Tibial nerve (tissue), 4 donors: ENCODE results near the gene MAP1B. TPM values are rescaled to one million over a fixed set of nuclear protein-coding genes. Genes with fewer than 3 reads are reported as not detected.

Source experiments
- DNase-seq, 2 donors: peaks; one replicate each; pipeline ENCODE4 v3.0.0-alpha.2; 2019; ENCODE audit warnings: low spot score in 2 of 2
- H3K27ac ChIP-seq, 4 donors: fragments of 200-600 bp; sonication (generic) in 3 of 4; one replicate each; pipeline ENCODE4 v1.5.1; 2017 to 2019; ENCODE audit warnings: mild to moderate bottlenecking in 1 of 4
- H3K27me3 ChIP-seq, 2 donors: fragments of 200-600 bp; sonication (generic) in 1 of 2; one replicate each; pipeline versions ENCODE4 v1.5.1 to v1.6.0; 2017 to 2019
- H3K36me3 ChIP-seq, 3 donors: fragments of 200-600 bp; sonication (generic); one replicate each; pipeline ENCODE4 v1.5.1; 2018 to 2019
- H3K4me1 ChIP-seq, 4 donors: fragments of 200-600 bp; sonication (generic) in 3 of 4; one replicate each; pipeline ENCODE4 v1.5.1; 2017 to 2019
- H3K4me3 ChIP-seq, 4 donors: fragments of 200-600 bp; sonication (generic) in 3 of 4; one replicate each; pipeline ENCODE4 v1.5.1; 2017 to 2019; ENCODE audit warnings: mild to moderate bottlenecking in 1 of 4, moderate library complexity in 1 of 4
- H3K9me3 ChIP-seq, 4 donors: fragments of 200-600 bp; sonication (generic) in 3 of 4; one replicate each; pipeline ENCODE4 v1.5.1; 2017 to 2019
- EP300 ChIP-seq, 2 donors: sonication (generic); formaldehyde crosslinking; IDR thresholded peaks; one replicate each; pipeline ENCODE4 v1.6.1; 2017; ENCODE audit warnings: antibody characterized with exemption in 2 of 2, mild to moderate bottlenecking in 1 of 2
- POLR2A ChIP-seq, 2 donors: fragments of 450-650 bp; IDR thresholded peaks; one replicate each; pipeline ENCODE4 v1.6.1; 2017; ENCODE audit warnings: antibody characterized with exemption in 2 of 2, mild to moderate bottlenecking in 2 of 2, moderate library complexity in 2 of 2
- WGBS, 2 donors: methylation state at CpG; one replicate each; pipeline ENCODE4 v1.1.5; 2018; 5-methylcytosine and 5-hydroxymethylcytosine counted together
- total RNA-seq, 4 donors: library from RNA; depleted of rRNA; stranded (reverse); fragments of >200 nt; gene quantifications; one replicate each; pipeline ENCODE4 v1.1.0, GENCODE V29; 2016
- TF ChIP-seq, protein P1 (sequence below), 5 experiments: fragments of 200-600 bp in 3 of 5; fragments of 450-650 bp in 2 of 5; sonication (generic) in 3 of 5; IDR thresholded peaks; one replicate each; pipeline ENCODE4 v1.5.1; 2016 to 2019; ENCODE audit warnings: antibody characterized with exemption in 5 of 5, mild to moderate bottlenecking in 3 of 5, moderate library complexity in 2 of 5

MAP1B gene
- total RNA-seq, 4 donors from 2014 or later = 223 to 587 (median 472) TPM

DNA sequence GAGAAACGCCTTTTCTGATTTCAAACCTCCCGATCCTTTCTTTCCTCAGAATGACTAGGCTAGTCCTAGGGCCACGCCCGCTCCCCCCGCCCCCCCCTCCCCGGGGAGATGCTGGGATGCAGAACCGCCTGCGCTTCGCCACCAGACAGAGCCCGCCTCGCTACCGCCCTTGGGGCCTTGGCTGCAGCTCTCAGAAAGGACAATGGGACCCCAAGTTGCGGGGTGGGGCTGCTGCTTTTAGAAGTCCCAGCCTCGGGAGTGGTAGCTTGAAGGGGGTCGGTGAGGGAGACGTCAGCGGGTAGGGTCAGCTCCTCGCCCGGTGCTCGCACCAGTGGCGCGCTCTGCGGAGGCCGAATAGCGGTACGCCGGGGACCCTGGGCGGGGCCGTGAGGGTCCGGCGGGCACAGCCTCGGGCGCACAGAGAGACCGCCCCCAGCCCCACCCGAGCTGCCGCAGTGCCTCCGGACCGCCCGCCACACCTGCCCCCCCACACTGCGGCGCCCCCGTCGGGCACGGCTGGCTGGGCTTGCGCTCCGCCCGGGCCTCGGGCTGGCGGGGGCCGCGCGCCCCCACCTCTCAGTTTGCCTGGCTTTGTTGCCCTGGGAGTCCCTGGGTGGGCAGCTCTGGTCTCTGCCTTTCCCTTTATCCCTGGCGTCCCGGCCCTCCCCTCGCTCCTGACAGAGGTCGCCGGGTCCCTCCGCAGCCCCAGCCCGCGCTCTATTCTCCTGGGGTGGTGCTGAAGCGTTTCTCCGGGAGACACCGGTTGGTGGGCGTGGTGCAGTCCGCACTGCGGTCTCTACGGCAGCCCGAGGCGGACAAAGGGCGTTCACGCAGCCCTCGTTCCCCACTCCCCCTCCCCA, 1.2 kb downstream of the MAP1B start:
- Histone ChIP-seq H3K4me3 (peak overlapping the region; percentile 51 to 94 (median 72)), H3K27ac (peak overlapping the region; percentile 74 to 94 (median 88)), H3K9me3 (peaks cover 0 to 9% (median 0%) of the 10 kb centered on the region in 4 donors), H3K4me1 (peaks cover 0 to 41% (median 4%) of the 10 kb centered on the region in 4 donors), H3K27me3 (no peaks in the 10 kb centered on the region), H3K36me3 (no peaks in the 10 kb centered on the region)
- peak; percentile 67 to 79 for DNase-seq
- TF ChIP-seq EP300 (IDR thresholded peaks at IDR 0.05) (peak in 1 of 2 donors; percentile 59), POLR2A (IDR thresholded peaks at IDR 0.05) (no peak)
- TF ChIP-seq, protein P1, sequence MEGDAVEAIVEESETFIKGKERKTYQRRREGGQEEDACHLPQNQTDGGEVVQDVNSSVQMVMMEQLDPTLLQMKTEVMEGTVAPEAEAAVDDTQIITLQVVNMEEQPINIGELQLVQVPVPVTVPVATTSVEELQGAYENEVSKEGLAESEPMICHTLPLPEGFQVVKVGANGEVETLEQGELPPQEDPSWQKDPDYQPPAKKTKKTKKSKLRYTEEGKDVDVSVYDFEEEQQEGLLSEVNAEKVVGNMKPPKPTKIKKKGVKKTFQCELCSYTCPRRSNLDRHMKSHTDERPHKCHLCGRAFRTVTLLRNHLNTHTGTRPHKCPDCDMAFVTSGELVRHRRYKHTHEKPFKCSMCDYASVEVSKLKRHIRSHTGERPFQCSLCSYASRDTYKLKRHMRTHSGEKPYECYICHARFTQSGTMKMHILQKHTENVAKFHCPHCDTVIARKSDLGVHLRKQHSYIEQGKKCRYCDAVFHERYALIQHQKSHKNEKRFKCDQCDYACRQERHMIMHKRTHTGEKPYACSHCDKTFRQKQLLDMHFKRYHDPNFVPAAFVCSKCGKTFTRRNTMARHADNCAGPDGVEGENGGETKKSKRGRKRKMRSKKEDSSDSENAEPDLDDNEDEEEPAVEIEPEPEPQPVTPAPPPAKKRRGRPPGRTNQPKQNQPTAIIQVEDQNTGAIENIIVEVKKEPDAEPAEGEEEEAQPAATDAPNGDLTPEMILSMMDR (IDR thresholded peaks at IDR 0.05) = no peak
- 0% methylated on average over 33 to 62 of the region's 72 CpGs for WGBS, 2 donors

DNA sequence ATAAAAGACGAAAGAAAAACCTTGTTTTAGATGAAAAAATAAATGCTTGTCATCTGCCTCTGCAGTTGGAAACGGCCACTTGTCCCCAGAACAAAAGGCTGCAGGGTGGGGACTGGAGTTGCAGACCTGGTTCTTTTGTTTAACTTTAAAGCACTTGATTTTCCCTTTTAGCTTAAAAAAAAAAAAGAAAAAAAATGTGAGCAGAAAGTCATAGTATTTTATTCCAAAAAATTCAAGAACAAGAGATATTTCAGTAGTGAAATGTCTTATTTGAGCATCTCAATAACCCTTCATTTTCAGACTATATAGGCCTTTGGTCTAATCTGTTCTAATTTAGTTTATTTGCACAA, 1.8 kb downstream of the MAP1B start:
- DNase-seq = no peak
- H3K27me3 ChIP-seq = no peaks in the 10 kb centered on the region
- peaks cover 0 to 4% (median 0%) of the 10 kb centered on the region in 4 donors for H3K9me3 ChIP-seq
- TF ChIP-seq EP300 (IDR thresholded peaks at IDR 0.05) (no peak), POLR2A (IDR thresholded peaks at IDR 0.05) (no peak)
- TF ChIP-seq, protein P1 (IDR thresholded peaks at IDR 0.05) = no peak
- peak overlapping the region in 3 of 4 donors; percentile 84 to 94 (median 92) for H3K27ac ChIP-seq
- 0 to 2% methylated on average over 2 of the region's 2 CpGs for WGBS, 2 donors
- H3K36me3 ChIP-seq = no peaks in the 10 kb centered on the region
- H3K4me3 ChIP-seq = peak overlapping the region; percentile 51 to 94 (median 72)
- H3K4me1 ChIP-seq = peaks cover 0 to 42% (median 4%) of the 10 kb centered on the region in 4 donors

DNA sequence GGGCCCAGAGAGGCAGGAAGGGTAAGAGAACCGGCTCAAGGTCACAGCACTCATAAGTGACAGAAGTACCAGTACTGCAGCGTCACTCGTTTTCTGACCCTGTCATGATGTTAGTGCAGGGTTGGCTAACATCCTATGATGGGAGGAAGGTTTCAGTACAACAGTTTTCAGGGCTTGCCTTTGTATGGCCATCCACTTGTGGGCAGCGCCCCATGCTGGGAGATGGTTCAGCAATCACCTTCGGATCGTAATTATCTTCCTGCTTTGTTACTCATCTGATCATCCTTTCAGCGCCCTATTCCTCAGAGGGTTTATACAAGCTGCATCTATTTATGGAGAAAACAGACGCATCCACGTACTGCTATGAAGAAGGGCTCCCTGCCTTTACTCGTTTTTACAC, 2.4 kb downstream of the MAP1B start:
- peak overlapping the region in 2 of 4 donors; percentile 92 to 94 for H3K27ac ChIP-seq
- peaks cover 0 to 42% (median 4%) of the 10 kb centered on the region in 4 donors for H3K4me1 ChIP-seq
- no peaks in the 10 kb centered on the region for H3K27me3 ChIP-seq
- 59 to 62% methylated on average over 10 of the region's 10 CpGs for WGBS, 2 donors
- no peaks in the 10 kb centered on the region for H3K9me3 ChIP-seq
- TF ChIP-seq, protein P1 (IDR thresholded peaks at IDR 0.05) = no peak
- TF ChIP-seq POLR2A (IDR thresholded peaks at IDR 0.05) (no peak), EP300 (IDR thresholded peaks at IDR 0.05) (peak in 1 of 2 donors; percentile 18)
- H3K4me3 ChIP-seq = peak overlapping the region in 2 of 4 donors; percentile 55 to 94
- DNase-seq = no peak
- peaks cover 0 to under 1% (median 0%) of the 10 kb centered on the region in 3 donors for H3K36me3 ChIP-seq

DNA sequence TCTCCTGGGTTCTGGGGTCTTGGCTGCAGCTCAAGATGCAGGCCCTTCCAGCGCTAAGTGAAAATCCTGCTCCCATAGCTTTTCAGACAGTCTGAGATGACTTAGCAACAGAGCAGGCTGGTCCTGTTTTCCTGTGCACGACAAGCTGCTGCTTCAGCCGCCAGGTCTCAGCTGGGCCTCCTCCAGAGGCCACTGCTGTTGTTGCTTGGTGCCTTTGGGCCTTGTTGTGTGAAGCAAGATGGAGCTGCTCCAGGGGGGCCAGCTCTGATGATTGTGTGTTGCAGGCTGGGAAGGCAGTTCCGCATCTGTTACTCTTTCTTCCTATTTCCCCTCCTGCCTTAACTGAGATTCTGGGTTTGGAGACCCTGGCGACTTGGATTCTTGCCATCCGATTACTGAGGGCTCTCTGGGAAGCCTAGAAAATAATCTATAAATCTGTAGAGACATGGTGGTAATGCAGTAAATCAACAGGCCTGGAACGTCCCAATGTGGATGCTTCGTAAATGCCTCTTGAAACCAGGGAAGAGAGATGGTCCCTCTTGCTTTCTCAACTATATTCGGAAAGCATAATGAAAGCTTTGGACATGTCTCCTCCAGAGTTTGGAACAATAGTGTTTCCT, 3.2 kb downstream of the MAP1B start:
- Histone ChIP-seq H3K27me3 (no peaks in the 10 kb centered on the region), H3K4me3 (peak overlapping the region in 1 of 4 donors; percentile 94), H3K36me3 (peaks cover 0 to 6% (median 0%) of the 10 kb centered on the region in 3 donors), H3K9me3 (no peaks in the 10 kb centered on the region), H3K4me1 (peaks cover 0 to 42% (median 4%) of the 10 kb centered on the region in 4 donors), H3K27ac (peak overlapping the region in 2 of 4 donors; percentile 65 to 92)
- no peak for DNase-seq
- TF ChIP-seq, protein P1 (IDR thresholded peaks at IDR 0.05) = no peak
- TF ChIP-seq POLR2A (IDR thresholded peaks at IDR 0.05) = no peak
- TF ChIP-seq EP300 (IDR thresholded peaks at IDR 0.05) = no peak
- WGBS, 2 donors = 55 to 70% methylated on average over 9 of the region's 9 CpGs
